COLO668 (cell line): ENCODE measurements around the gene AEBP2.
"Not testable (repeated sequence)": the region's sequence is repeated elsewhere in the genome, so short reads cannot be mapped to it uniquely, and the experiment has no call there.

Source experiments
- DNase-seq: peaks from one replicate; lab custom pipeline; 2025; ENCODE audit not compliant: unreplicated experiment; lab: John Stamatoyannopoulos, UW

The AEBP2 gene

GRCh38 chr12:19451196-19451595, 11.9 kb downstream of the AEBP2 start:
- DNase-seq = no peak

- DNase-seq = no peak
These were observed 14.7 kb downstream of the AEBP2 start for GRCh38 chr12:19453961-19454360.

GRCh38 chr12:19454837-19455236, 15.5 kb downstream of the AEBP2 start:
- DNase-seq = no peak

- no peak for DNase-seq
These were observed 16.9 kb downstream of the AEBP2 start for GRCh38 chr12:19456176-19456575.

GRCh38 chr12:19457561-19457960, 18.3 kb downstream of the AEBP2 start:
- DNase-seq = no peak

- DNase-seq = no peak
These were observed 19.4 kb downstream of the AEBP2 start for GRCh38 chr12:19458733-19459132.

- no peak for DNase-seq
These were observed 22.7 kb downstream of the AEBP2 start for GRCh38 chr12:19461999-19462398.

GRCh38 chr12:19462406-19462805, 23.1 kb downstream of the AEBP2 start:
- no peak for DNase-seq

- no peak for DNase-seq
These were observed 24.9 kb downstream of the AEBP2 start for GRCh38 chr12:19464192-19464580.

- DNase-seq = no peak
These were observed 26.4 kb downstream of the AEBP2 start for GRCh38 chr12:19465711-19466110.

- no peak for DNase-seq
These were observed 34.9 kb downstream of the AEBP2 start for GRCh38 chr12:19474147-19474546.

- not testable (repeated sequence) for DNase-seq
These were observed 36.7 kb downstream of the AEBP2 start for GRCh38 chr12:19475884-19476505.

- no peak for DNase-seq
These were observed 37.8 kb downstream of the AEBP2 start for GRCh38 chr12:19477071-19477470.

- DNase-seq = no peak
These were observed 41.2 kb downstream of the AEBP2 start for GRCh38 chr12:19480459-19480858.

- DNase-seq = no peak
These were observed 42.7 kb downstream of the AEBP2 start for GRCh38 chr12:19482036-19482435.

GRCh38 chr12:19482551-19483109, 43.3 kb downstream of the AEBP2 start:
- no peak for DNase-seq

GRCh38 chr12:19483727-19484126, 44.4 kb downstream of the AEBP2 start:
- no peak for DNase-seq

GRCh38 chr12:19484738-19485137, 45.4 kb downstream of the AEBP2 start:
- no peak for DNase-seq

- no peak for DNase-seq
These were observed 45.9 kb downstream of the AEBP2 start for GRCh38 chr12:19485240-19485639.

GRCh38 chr12:19489168-19489567, 49.9 kb downstream of the AEBP2 start:
- DNase-seq = no peak

- no peak for DNase-seq
These were observed 51.6 kb downstream of the AEBP2 start for GRCh38 chr12:19490908-19491307.

- DNase-seq = no peak
These were observed 52.6 kb downstream of the AEBP2 start for GRCh38 chr12:19491863-19492262.

- DNase-seq = no peak
These were observed 57.1 kb downstream of the AEBP2 start for GRCh38 chr12:19496219-19496878.
